Esophagus muscularis mucosa (tissue), 3 donors: ENCODE measurements around the gene PCDHGB5.

Experiments
- POLR2A ChIP-seq: fragments of 450-650 bp; IDR thresholded peaks from one replicate; pipeline ENCODE4 v1.6.1; 2017; ENCODE audit warnings: antibody characterized with exemption, moderate library complexity, mild to moderate bottlenecking, low read depth
- POLR2AphosphoS5 ChIP-seq, 2 donors: sonication (generic); formaldehyde crosslinking; IDR thresholded peaks; one replicate each; pipeline ENCODE4 v1.6.1; 2017; ENCODE audit warnings: antibody characterized with exemption in 2 of 2
- TF ChIP-seq, protein P1 (sequence below), 3 experiments: fragments of 200-600 bp in 2 of 3; fragments of 450-650 bp in 1 of 3; sonication (generic) in 2 of 3; IDR thresholded peaks; one replicate each; pipeline ENCODE4 v1.5.1; 2017 to 2019; ENCODE audit warnings: antibody characterized with exemption in 3 of 3, mild to moderate bottlenecking in 2 of 3, moderate library complexity in 1 of 3

DNA sequence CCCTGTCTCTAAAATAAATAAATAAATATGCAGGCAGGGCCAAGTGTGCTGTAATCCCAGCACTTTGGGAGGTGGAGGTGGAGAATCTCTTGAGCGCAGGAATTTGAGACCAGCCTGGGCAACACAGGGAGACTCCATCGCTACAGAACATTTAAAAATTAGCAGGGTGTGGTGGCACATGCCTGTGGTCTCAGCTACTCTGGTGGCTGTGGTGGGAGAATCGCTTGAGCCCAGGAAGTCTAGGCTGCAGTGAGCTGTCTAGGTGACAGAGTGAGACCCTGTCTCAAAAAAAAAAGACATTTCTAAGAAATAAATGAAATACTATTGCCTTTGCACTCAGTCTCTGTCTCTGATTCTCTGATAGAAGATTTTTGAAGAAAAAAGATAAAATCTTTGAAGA, 13.8 kb downstream of the PCDHGB5 start:
- TF ChIP-seq, protein P1, sequence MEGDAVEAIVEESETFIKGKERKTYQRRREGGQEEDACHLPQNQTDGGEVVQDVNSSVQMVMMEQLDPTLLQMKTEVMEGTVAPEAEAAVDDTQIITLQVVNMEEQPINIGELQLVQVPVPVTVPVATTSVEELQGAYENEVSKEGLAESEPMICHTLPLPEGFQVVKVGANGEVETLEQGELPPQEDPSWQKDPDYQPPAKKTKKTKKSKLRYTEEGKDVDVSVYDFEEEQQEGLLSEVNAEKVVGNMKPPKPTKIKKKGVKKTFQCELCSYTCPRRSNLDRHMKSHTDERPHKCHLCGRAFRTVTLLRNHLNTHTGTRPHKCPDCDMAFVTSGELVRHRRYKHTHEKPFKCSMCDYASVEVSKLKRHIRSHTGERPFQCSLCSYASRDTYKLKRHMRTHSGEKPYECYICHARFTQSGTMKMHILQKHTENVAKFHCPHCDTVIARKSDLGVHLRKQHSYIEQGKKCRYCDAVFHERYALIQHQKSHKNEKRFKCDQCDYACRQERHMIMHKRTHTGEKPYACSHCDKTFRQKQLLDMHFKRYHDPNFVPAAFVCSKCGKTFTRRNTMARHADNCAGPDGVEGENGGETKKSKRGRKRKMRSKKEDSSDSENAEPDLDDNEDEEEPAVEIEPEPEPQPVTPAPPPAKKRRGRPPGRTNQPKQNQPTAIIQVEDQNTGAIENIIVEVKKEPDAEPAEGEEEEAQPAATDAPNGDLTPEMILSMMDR (IDR thresholded peaks at IDR 0.05): no peak
- TF ChIP-seq POLR2A (no peak), POLR2AphosphoS5 (IDR thresholded peaks at IDR 0.05) (no peak)
